GM23248 (cell line): ENCODE results near the gene STEAP3.

Source experiments
- EZH2 ChIP-seq: fragments of 200-600 bp; sonication (generic); IDR thresholded peaks from 2 replicates; pipeline ENCODE4 v1.6.1; 2018; ENCODE audit warnings: antibody characterized with exemption, mild to moderate bottlenecking; ENCODE audit not compliant: insufficient read depth, poor library complexity, severe bottlenecking
- EZH2phosphoT487 ChIP-seq: fragments of 200-600 bp; sonication (generic); IDR thresholded peaks from 2 replicates; pipeline ENCODE4 v1.6.1; 2018; ENCODE audit warnings: antibody characterized with exemption, moderate library complexity, mild to moderate bottlenecking, low read depth; ENCODE audit not compliant: insufficient read depth

- TF ChIP-seq EZH2 (no peak), EZH2phosphoT487 (no peak)
Measured at GRCh38 chr2:119289093-119289492, 65.5 kb downstream of the STEAP3 start.
